Testis (tissue), 3 donors: Measurements from ENCODE around the gene VWA8. TPM values are rescaled to one million over a fixed set of nuclear protein-coding genes. Genes with fewer than 3 reads are reported as not detected.
A peak's percentile ranks its signal among the peaks of the same experiment; 100 is the strongest.

ENCODE experiments used
- DNase-seq: peaks from one replicate; pipeline ENCODE4 v3.0.0-alpha.2; 2019
- H3K27ac ChIP-seq, 2 donors: fragments of 200-600 bp; sonication (generic); one replicate each; pipeline ENCODE4 v1.5.1; 2019
- H3K27me3 ChIP-seq: fragments of 200-600 bp; sonication (generic); one replicate; pipeline ENCODE4 v1.5.1; 2019
- H3K36me3 ChIP-seq: fragments of 200-600 bp; sonication (generic); one replicate; pipeline ENCODE4 v1.5.1; 2017; ENCODE audit warnings: low read depth; ENCODE audit errors: missing control alignments
- H3K4me1 ChIP-seq: fragments of 200-600 bp; sonication (generic); one replicate; pipeline ENCODE4 v1.5.1; 2019
- H3K4me3 ChIP-seq, 2 donors: fragments of 200-600 bp; sonication (generic); one replicate each; pipeline ENCODE4 v1.5.1; 2017 to 2019
- H3K9me3 ChIP-seq: fragments of 200-600 bp; sonication (generic); one replicate; pipeline ENCODE4 v1.5.1; 2017
- CTCF ChIP-seq, 3 experiments: fragments of 450-650 bp in 2 of 3; fragments of 200-600 bp in 1 of 3; sonication (generic) in 1 of 3; IDR thresholded peaks; one replicate each; pipeline ENCODE4 v1.5.1; 2016 to 2019; ENCODE audit warnings: antibody characterized with exemption in 3 of 3, mild to moderate bottlenecking in 2 of 3, moderate library complexity in 1 of 3
- POLR2A ChIP-seq: fragments of 450-650 bp; IDR thresholded peaks from one replicate; pipeline ENCODE4 v1.6.1; 2017; ENCODE audit warnings: antibody characterized with exemption, mild to moderate bottlenecking, moderate library complexity
- WGBS, 2 donors: methylation state at CpG; one replicate each; pipeline ENCODE4 v1.1.5; 2018; 5-methylcytosine and 5-hydroxymethylcytosine counted together
- intact Hi-C: fragments of 100-400 bp; cut with DNase I; formaldehyde crosslinking; loops from one replicate; pipeline ENCODE4 v1.15.1; 2023; ENCODE audit warnings: low total_unique reads
- polyA plus RNA-seq: library from polyadenylated mRNA; stranded (reverse); fragments of 350-450 nt; fragmentation: Illumina TruSeq; extraction: RNeasy Lipid Tissue Mini Kit (QIAGEN cat#74804); gene quantifications from one replicate; pipeline ENCODE4 v1.2.3, GENCODE V29; 2014; ENCODE audit warnings: low read depth, low replicate concordance; ENCODE audit not compliant: insufficient read depth
- total RNA-seq, 2 donors: library from RNA; depleted of rRNA; stranded (reverse); fragments of >200 nt; gene quantifications; one replicate each; pipeline ENCODE4 v1.2.3, GENCODE V29; 2016

Gene VWA8
- total and polyA plus RNA-seq, 3 donors from 2014 or later, result 6.9 to 27.1 (median 15.2) TPM

- TF ChIP-seq CTCF (IDR thresholded peaks at IDR 0.05) (no peak), POLR2A (no peak)
- no peak for DNase-seq
- Histone ChIP-seq H3K9me3 (no peaks in the 10 kb centered on the region), H3K36me3 (no peaks in the 10 kb centered on the region), H3K4me1 (no peaks in the 10 kb centered on the region), H3K27ac (no peak overlapping the region), H3K4me3 (no peak overlapping the region), H3K27me3 (no peaks in the 10 kb centered on the region)
- intact Hi-C loops, result loop anchor here (10.0 kb wide), 1 partner anchor 240 kb away; no protein-coding TSS in a partner anchor
- 90% methylated on average over 5 of the region's 5 CpGs for WGBS, 2 donors
Measured at GRCh38 chr13:41654796-41655195, 306.1 kb downstream of the VWA8 start.

- TF ChIP-seq CTCF (IDR thresholded peaks at IDR 0.05), result peak; percentile 53 to 57 (median 54)
- TF ChIP-seq POLR2A, result no peak
- no peaks in the 10 kb centered on the region for H3K36me3 ChIP-seq
- DNase-seq, result peak; percentile 32
- intact Hi-C loops, result loop anchor here (10.0 kb wide), 1 partner anchor 238 kb away; no protein-coding TSS in a partner anchor
- H3K9me3 ChIP-seq, result no peaks in the 10 kb centered on the region
- 49 to 50% methylated on average over 4 of the region's 4 CpGs for WGBS, 2 donors
- no peak overlapping the region for H3K27ac ChIP-seq
- H3K27me3 ChIP-seq, result no peaks in the 10 kb centered on the region
- H3K4me3 ChIP-seq, result no peak overlapping the region
- H3K4me1 ChIP-seq, result no peaks in the 10 kb centered on the region
Measured at GRCh38 chr13:41652735-41653361, 308.1 kb downstream of the VWA8 start.

GRCh38 chr13:41651413-41652058, 309.4 kb downstream of the VWA8 start:
- Histone ChIP-seq H3K9me3 (no peaks in the 10 kb centered on the region), H3K4me3 (no peak overlapping the region), H3K36me3 (no peaks in the 10 kb centered on the region), H3K4me1 (no peaks in the 10 kb centered on the region), H3K27me3 (no peaks in the 10 kb centered on the region), H3K27ac (no peak overlapping the region)
- TF ChIP-seq CTCF (IDR thresholded peaks at IDR 0.05), result no peak
- TF ChIP-seq POLR2A, result no peak
- intact Hi-C loops, result loop anchor here (10.0 kb wide), 1 partner anchor 237 kb away; no protein-coding TSS in a partner anchor
- 91 to 98% methylated on average over 1 of the region's 1 CpG for WGBS, 2 donors
- DNase-seq, result no peak

GRCh38 chr13:41650706-41651105, 310.2 kb downstream of the VWA8 start:
- Histone ChIP-seq H3K4me3 (no peak overlapping the region), H3K27ac (no peak overlapping the region), H3K4me1 (no peaks in the 10 kb centered on the region), H3K27me3 (no peaks in the 10 kb centered on the region), H3K36me3 (no peaks in the 10 kb centered on the region), H3K9me3 (no peaks in the 10 kb centered on the region)
- 86 to 93% methylated on average over 2 of the region's 2 CpGs for WGBS, 2 donors
- DNase-seq, result no peak
- intact Hi-C loops, result loop anchor here (10.0 kb wide), 1 partner anchor 236 kb away; no protein-coding TSS in a partner anchor
- TF ChIP-seq POLR2A (no peak), CTCF (IDR thresholded peaks at IDR 0.05) (no peak)
